Activated gamma-delta T cell treated with anti-CD3 and anti-CD28 coated beads, Interleukin-2, amount 50 U/mL, for 16 hours (primary cell): Measurements from ENCODE around the gene ZNF341.

Experiments
- DNase-seq: peaks from one replicate; pipeline ENCODE4 v3.0.0-alpha.2; 2020; ENCODE audit warnings: low read depth

Gene ZNF341

DNA sequence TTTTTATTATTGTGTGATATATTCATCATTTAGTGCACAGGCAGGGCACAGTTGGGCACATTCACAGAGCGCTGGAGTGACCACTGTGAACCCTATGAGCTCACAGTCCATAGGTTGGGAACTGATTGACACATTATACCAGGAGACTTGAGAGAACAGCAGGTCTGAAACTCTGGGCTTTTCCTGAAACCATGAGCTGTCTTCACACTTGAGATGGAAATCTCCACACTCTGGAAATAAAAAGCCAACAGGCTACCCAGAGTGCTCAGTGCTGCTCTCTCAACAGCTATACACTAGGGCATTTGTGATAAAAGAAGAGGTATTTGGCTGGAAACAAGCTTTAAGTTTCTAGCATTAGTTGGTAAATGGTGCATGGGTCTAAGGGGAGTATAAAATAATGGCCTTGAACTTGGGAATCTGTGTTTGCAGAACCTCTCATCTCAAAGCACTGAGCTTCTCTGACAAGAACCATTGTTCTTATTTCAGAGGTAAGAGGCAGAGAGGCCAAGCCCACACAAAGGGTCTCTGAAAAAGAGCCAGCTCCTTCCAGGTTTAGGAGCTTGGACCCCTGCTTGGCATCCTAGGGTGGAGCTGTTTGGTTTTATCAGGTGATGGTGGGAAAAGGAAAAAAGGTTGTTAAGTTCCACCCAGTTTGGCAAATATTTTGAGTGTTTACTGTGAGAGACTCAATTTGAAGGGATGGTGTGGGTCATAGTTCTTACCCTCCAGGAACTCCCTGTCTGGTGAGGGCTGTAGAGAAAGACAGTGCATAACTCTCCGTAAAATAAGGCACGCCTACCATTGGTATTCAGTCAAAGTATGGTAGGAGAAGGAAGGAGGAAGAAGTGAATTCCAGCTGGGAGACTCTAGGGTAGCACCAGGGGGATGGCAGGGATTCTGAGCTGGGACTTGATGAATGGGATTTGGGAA lies 93.8 kb downstream of the ZNF341 start:
- no peak for DNase-seq

- DNase-seq = no peak
These were observed 94.6 kb downstream of the ZNF341 start for GRCh38 chr20:33826270-33826897.

DNA sequence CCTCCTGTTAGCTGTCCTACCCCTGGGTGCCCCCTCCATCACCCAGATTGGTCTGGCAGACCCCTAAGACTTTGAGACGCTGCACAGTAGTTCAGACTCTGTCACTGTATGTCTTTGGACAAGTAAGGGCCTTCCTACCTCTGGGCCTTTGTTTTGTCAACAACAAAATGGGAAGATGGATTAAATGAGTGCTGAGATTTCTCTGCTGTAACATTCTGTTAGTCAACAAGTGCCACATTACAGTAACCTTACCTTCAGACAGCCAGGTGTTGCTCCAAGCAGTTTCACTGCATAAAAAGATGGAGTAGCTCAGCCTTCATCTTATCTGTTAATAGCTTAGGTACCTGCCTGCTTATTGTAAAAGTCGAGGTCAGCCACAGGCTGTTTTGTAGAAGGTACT lies 95.3 kb downstream of the ZNF341 start:
- no peak for DNase-seq

DNA sequence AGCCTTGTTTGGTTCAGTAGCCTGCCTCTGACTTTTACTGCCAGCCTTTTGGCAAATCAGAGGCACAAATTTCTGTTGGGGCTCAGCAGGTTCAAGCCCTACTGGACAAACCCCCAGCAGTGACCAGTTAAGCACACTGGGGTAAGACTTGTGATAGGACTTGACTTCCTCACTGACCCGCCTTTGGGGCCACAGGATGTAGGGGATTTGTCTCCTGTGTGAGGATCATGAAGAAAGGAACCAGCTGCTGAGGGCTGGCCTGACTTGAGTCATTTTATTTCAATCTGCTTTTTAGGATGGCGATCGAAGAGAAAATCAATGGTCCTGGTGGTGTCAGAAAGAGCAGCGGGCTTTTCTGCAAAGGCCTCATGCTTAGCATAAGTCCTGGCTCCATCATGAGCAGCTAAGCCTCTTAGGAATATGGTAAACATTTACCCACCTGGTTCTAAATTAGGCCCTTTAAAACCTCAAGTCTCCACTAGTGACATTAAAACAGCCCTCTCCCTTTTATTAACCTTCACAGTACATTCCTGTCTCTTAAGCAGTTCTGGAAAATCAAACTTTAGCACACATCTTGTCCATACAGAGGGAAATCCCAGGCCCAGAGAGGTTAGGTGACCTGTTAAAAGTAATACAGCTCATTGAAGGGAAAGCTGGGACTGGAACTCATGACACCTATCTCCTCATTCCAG lies 96.0 kb downstream of the ZNF341 start:
- DNase-seq = no peak

GRCh38 chr20:33828326-33828844 lies 96.6 kb downstream of the ZNF341 start:
- DNase-seq = no peak

DNA sequence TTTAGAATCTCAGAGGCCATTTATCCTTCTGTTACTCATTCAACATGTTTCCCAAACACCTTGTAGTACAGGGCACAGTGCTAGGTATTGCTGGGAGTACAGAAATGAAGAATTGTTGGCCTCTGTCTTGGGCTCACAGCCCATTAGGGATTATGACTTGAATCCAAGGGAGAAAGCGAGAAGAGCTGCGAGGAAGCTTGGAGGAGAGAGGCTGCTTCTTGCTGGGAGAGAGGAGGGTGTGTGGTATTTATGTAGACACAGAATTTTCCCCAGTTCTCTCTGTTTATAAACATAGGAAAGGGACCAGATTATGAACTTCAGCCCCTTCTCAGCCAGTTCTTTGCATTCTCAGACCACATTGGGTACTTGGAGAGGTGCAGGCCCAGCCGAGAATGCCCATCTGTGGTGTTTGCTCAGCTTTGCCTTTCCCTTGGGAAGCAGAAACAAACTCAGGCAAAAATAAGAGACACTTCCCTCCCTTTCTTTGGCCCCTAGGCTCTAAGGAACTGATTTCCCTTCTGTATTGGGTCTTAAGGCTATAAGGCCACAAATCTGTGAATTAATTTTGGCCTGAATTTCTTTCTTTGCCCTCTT lies 97.3 kb downstream of the ZNF341 start:
- no peak for DNase-seq

DNA sequence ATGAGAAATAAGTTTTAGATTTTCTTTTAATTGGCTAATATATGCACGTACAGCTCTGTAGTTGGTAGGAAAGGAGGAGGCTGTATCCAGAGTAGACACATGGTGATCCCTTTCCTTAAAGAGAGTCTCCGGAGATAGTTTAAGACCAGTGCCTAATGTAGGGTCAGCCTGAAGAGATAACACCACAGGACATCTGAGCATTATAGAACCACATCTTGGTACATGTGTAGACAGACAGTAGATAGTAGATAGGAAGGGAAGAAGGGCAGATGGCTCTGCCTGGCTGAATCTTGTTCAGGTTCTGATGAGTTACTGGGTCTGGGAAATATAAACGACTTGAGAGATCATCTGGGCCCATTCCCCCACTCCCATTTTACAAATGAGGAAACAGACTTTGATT lies 97.8 kb downstream of the ZNF341 start:
- DNase-seq = no peak

GRCh38 chr20:33830371-33830770 lies 98.6 kb downstream of the ZNF341 start:
- DNase-seq = no peak

DNA sequence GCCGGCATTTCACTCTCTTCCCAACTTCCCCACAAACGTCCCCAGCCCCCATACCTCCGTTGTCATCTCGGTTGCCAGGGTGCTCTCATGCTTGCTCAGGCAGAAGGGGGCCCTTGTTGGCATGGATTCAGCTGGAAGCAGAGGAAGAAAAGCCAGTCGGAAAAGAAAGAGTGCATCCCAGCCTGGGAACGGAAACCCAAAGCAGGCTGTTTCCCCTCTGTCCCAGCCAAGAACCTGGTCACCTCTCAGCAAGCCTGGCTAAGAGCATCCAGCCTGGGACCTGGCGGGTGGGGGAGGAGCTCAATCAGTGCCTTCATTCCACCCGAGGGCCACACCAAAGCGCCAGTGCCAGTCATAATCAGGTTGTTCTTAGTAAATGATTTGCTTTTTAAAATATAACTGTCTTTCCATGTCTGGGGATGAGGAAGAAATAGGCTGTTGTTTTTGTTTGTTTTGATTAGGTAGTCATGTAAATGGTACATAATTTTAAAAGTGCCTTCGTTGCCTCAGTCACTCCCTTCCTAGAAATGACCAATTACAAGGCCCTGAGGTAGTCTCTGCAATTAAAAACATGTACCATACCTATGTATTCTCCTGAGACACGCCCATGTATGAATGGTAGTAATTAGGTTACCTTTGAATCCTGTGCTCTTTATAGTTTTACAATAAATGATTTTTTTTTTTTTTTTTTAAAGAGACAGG lies 100.5 kb downstream of the ZNF341 start:
- DNase-seq = no peak

- no peak for DNase-seq
These were observed 101.5 kb downstream of the ZNF341 start for GRCh38 chr20:33833333-33833732.

DNA sequence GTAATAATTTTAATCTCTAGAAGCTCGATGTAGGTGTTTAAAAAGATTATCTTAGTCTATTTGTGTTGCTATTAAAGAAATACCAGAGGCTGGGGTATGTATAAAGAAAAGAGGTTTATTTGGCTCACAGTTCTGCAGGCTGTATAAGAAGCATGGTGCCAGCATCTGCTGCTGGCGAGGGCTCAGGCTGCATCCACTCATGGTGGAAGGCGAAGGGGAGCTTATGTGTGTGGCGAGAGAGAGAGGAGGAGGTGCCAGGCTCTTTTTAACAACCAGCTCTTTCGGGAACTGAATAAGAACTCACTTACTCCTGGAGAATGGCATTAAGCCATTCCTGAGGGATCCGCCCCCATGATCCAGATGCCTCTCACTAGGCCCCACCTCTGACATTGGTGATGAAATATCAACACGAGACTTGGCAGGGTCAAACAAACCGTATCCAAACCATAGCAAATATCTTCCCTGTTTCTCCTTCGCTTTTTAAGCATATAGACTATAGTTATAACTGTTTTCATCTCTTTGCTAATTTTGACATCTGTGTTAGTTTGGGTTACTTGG lies 103.9 kb downstream of the ZNF341 start:
- no peak for DNase-seq

GRCh38 chr20:33836277-33836676 lies 104.5 kb downstream of the ZNF341 start:
- DNase-seq = no peak

GRCh38 chr20:33837096-33837830 lies 105.5 kb downstream of the ZNF341 start:
- no peak for DNase-seq

DNA sequence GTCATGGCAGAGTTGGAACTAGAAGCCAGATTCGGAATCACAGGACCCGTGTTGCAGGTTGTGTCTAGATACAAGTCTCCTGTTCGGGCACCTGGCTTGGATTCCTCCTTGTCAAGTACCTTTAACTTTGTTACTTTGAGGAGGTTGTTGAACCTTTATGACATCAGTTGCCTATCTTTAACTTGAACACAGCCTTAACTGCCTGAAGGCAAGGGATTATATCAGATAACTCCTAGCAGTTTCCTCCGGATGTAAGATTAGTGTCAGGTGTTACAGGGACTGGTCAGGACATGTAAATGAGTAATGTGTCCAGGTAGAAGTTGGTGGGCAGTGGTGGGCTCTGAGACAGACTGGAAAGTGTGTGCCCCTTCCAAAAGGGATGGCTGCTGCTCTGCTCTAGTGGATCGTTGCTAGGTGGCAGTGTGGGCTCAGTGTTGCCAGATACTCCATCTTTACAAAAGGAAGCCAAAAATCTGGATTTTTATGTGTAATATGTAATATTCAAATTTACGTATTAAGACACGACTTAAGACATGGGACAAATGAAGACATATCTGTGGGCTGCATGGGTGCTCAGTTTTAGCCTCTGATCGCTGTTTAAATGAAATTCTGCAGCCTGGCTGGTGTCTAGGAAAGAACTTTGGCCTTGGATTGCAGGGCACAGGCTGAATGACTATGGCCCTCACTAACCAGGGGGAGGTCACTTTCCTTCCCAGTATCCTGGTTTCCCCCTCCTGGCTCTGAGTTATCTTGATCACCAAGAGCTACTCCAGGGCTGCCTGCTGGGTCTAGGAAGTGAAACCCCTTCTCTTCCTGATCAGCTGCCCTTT lies 106.5 kb downstream of the ZNF341 start:
- DNase-seq = no peak

GRCh38 chr20:33839591-33839990 lies 107.8 kb downstream of the ZNF341 start:
- DNase-seq = no peak

DNA sequence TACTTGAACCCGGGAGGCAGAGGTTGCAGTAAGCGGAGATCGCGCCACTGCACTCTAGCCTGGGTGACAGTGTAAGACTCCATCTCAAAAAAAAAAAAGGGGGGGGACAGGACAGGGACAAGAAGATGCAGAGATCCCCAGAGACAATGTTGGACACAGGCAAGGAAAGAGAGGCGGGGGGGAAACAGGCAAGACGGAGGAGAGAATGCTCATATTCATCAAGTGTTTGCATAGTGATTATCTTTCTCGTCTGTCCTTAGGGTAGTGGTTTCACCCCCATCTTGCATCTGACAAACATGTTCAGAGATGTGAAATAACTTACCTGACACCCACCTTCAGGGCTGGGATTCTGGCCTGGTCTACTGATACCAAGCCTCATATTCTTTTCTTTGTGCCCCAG lies 108.4 kb downstream of the ZNF341 start:
- DNase-seq = no peak

DNA sequence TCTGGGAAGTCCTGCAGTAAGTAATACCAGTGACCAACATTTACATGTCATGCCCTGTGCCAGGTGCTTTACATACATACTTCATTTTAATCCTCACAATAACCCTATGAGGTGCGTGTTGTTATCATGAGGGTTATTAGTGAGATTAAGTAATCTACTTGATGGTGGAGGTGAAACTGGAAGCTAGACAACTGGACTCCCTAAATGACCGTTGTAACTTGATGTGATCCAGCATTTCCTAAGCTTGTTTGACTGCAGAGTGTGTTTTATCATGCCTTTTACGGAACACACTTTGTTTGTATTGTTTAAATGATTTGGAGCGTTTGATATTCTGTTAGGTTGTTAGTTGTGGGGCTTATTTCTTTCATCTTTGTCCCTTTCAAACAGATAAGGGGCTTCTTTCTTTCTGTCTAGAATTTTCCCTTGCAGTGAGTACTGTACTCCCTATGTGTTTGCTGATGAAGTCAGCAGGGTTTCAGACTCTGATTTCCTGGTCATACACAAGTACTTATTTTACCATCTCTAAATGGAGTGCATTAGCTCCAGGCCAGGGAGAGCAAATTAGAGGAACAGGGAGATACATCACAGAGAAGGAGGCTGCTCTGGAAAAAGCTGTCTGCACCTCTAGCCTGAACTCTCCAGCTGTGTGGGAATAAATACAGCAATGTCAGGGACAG lies 109.1 kb downstream of the ZNF341 start:
- DNase-seq = no peak

DNA sequence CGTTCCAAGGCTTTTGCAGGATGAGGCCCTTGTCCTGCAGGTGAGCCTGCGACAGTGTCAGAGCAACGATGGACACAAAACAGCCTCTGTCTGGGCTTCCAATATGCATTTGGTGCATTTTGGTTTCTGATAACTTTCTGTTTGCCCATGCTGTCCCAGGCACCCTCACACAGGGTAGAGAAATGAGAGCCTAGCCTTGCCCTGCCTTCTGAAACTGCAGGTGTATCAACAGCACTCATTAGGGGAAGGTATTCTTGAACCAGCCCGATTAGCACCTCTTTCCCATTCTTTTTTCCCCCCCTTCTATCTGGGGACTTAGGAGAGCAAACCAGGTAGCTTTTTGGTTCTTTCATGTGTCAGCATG lies 109.6 kb downstream of the ZNF341 start:
- DNase-seq = no peak
